HepG2 (cell line): Measurements from ENCODE around the gene BIRC5. TPM values are rescaled to one million over a fixed set of nuclear protein-coding genes. Genes with fewer than 3 reads are reported as not detected.

ENCODE experiments used
- ARHGAP35 ChIP-seq: sonication (generic); formaldehyde crosslinking; IDR thresholded peaks from 2 replicates; pipeline ENCODE4 v1.9.0; 2022; ENCODE audit warnings: mild to moderate bottlenecking, inconsistent platforms, moderate library complexity, missing genetic modification reagents, borderline replicate concordance
- ATF3 ChIP-seq: sonication (generic); formaldehyde crosslinking; IDR thresholded peaks from 2 replicates; pipeline ENCODE4 v1.4.0; 2020; ENCODE audit warnings: missing genetic modification reagents
- CENPX ChIP-seq: sonication (generic); formaldehyde crosslinking; IDR thresholded peaks from 2 replicates; pipeline ENCODE4 v1.9.0; 2021; ENCODE audit warnings: mild to moderate bottlenecking, missing genetic modification reagents, moderate library complexity
- CREB1 ChIP-seq, 2 experiments: fragments of 450-650 bp in 1 of 2; IDR thresholded peaks; 2 replicates each; pipeline ENCODE4 v1.6.1; 2016 to 2017; ENCODE audit warnings: control low read depth in 1 of 2, mild to moderate bottlenecking in 1 of 2, missing compliant biosample characterization in 1 of 2, missing genetic modification characterization in 1 of 2
- ERF ChIP-seq: IDR thresholded peaks from 2 replicates; pipeline ENCODE4 v1.6.1; 2018; ENCODE audit warnings: missing biosample characterization, missing genetic modification reagents
- HDAC2 ChIP-seq: sonication (generic); formaldehyde crosslinking; IDR thresholded peaks from 2 replicates; pipeline ENCODE4 v1.4.0; 2020; ENCODE audit warnings: missing genetic modification reagents
- HHEX ChIP-seq: IDR thresholded peaks from 2 replicates; pipeline ENCODE4 v1.6.1; 2016; ENCODE audit warnings: control low read depth
- HOXA7 ChIP-seq: sonication (generic); formaldehyde crosslinking; IDR thresholded peaks from 2 replicates; pipeline ENCODE4 v1.8.1; 2022; ENCODE audit warnings: mild to moderate bottlenecking, missing genetic modification reagents, moderate library complexity
- MIXL1 ChIP-seq: IDR thresholded peaks from 2 replicates; pipeline ENCODE4 v1.6.1; 2016
- MLLT10 ChIP-seq: sonication (generic); formaldehyde crosslinking; IDR thresholded peaks from 2 replicates; pipeline ENCODE4 v1.4.0; 2020; ENCODE audit warnings: missing genetic modification reagents
- MNT ChIP-seq: fragments of 450-650 bp; IDR thresholded peaks from 2 replicates; pipeline ENCODE4 v1.6.1; 2016
- MTERF4 ChIP-seq: sonication (generic); formaldehyde crosslinking; IDR thresholded peaks from 2 replicates; pipeline ENCODE4 v1.8.0; 2023; ENCODE audit warnings: mild to moderate bottlenecking, missing genetic modification reagents
- NR2C2 ChIP-seq: sonication (generic); formaldehyde crosslinking; IDR thresholded peaks from 2 replicates; pipeline ENCODE4 v1.4.0; 2020; ENCODE audit warnings: missing genetic modification reagents, mild to moderate bottlenecking, moderate library complexity, borderline replicate concordance
- PBX3 ChIP-seq: sonication (generic); formaldehyde crosslinking; IDR thresholded peaks from 2 replicates; pipeline ENCODE4 v1.8.1; 2023; ENCODE audit warnings: missing genetic modification reagents, inconsistent platforms, borderline replicate concordance
- SNAPC2 ChIP-seq: sonication (generic); formaldehyde crosslinking; IDR thresholded peaks from 2 replicates; pipeline ENCODE4 v1.8.1; 2022; ENCODE audit warnings: mild to moderate bottlenecking, missing genetic modification reagents
- TAF15 ChIP-seq: fragments of 200-400 bp; formaldehyde crosslinking; IDR thresholded peaks from one replicate; pipeline ENCODE4 v1.6.1; 2018; ENCODE audit warnings: mild to moderate bottlenecking, low read depth, low read length; ENCODE audit not compliant: poor library complexity, severe bottlenecking
- THYN1 ChIP-seq: sonication (generic); formaldehyde crosslinking; IDR thresholded peaks from 2 replicates; pipeline ENCODE4 v1.8.1; 2023; ENCODE audit warnings: low read depth, mild to moderate bottlenecking, moderate library complexity, missing genetic modification reagents, borderline replicate concordance
- ZNF224 ChIP-seq: sonication (generic); formaldehyde crosslinking; IDR thresholded peaks from 2 replicates; pipeline ENCODE4 v1.5.0; 2020; ENCODE audit warnings: mild to moderate bottlenecking, missing genetic modification reagents
- ZNF232 ChIP-seq: sonication (generic); formaldehyde crosslinking; IDR thresholded peaks from 2 replicates; pipeline ENCODE4 v1.4.0; 2020; ENCODE audit warnings: missing genetic modification reagents, borderline replicate concordance
- ZNF280B ChIP-seq: sonication (generic); formaldehyde crosslinking; IDR thresholded peaks from 2 replicates; pipeline ENCODE4 v1.5.0; 2020; ENCODE audit warnings: missing genetic modification reagents, mild to moderate bottlenecking, borderline replicate concordance
- ZNF331 ChIP-seq: sonication (generic); formaldehyde crosslinking; IDR thresholded peaks from 2 replicates; pipeline ENCODE4 v1.4.0; 2020; ENCODE audit warnings: missing genetic modification reagents
- ZNF710 ChIP-seq: sonication (generic); formaldehyde crosslinking; IDR thresholded peaks from 2 replicates; pipeline ENCODE4 v1.5.0; 2020; ENCODE audit warnings: mild to moderate bottlenecking, missing genetic modification reagents, borderline replicate concordance
- polyA plus RNA-seq, 8 experiments: library from polyadenylated mRNA; depleted of rRNA in 3 of 8; stranded (reverse) in 7 of 8; unstranded in 1 of 8; fragments of >200 nt; fragmentation: Illumina TruSeq in 4 of 8; extraction: Trizol in 4 of 8; gene quantifications; 2 replicates each; pipeline versions ENCODE4 v1.2.1 to v1.2.3, GENCODE V29; 2011 to 2016; ENCODE audit warnings: low read depth in 4 of 8, missing spikeins in 1 of 8, mixed read lengths in 1 of 8; ENCODE audit not compliant: insufficient read depth in 1 of 8
- total RNA-seq, 5 experiments: library from RNA; depleted of rRNA; stranded (reverse); fragments of >200 nt; fragmentation: Illumina TruSeq; extraction: Trizol; gene quantifications; 2 replicates each; pipeline ENCODE4 v1.2.3, GENCODE V29; 2016; ENCODE audit warnings: low read depth in 1 of 5

Gene BIRC5
- total and polyA plus RNA-seq, 2 of the 13 experiments (the other 11 are each of a cell fraction or from before 2014, with no cell fraction given) = 30.3 to 135 TPM

- TF ChIP-seq MNT (no peak), ZNF710 (CRISPR knock-in tag) (no peak; the same call in 1 of the 2 replicates), ARHGAP35 (CRISPR knock-in tag) (no peak), CREB1 (IDR thresholded peaks at IDR 0.05) (no peak), CREB1 (CRISPR knock-in tag; IDR thresholded peaks at IDR 0.05) (no peak), CENPX (CRISPR knock-in tag) (no peak), THYN1 (CRISPR knock-in tag) (no peak), NR2C2 (CRISPR knock-in tag) (no peak), ZNF331 (CRISPR knock-in tag) (no peak; the same call in 1 of the 2 replicates), PBX3 (CRISPR knock-in tag) (no peak), HOXA7 (CRISPR knock-in tag) (no peak), ZNF280B (CRISPR knock-in tag) (peak; percentile 23; the same call in 1 of the 2 replicates), HHEX (CRISPR knock-in tag) (no peak; the same call in 1 of the 2 replicates), TAF15 (no peak), MIXL1 (CRISPR knock-in tag) (no peak), ATF3 (CRISPR knock-in tag) (no peak), HDAC2 (CRISPR knock-in tag) (peak; percentile 50; the same call in 1 of the 2 replicates), ZNF232 (CRISPR knock-in tag) (no peak), MTERF4 (CRISPR knock-in tag) (no peak), ZNF224 (CRISPR knock-in tag) (peak; percentile 53; the same call in 1 of the 2 replicates), SNAPC2 (peak; percentile 65; the same call in 1 of the 2 replicates), ERF (CRISPR knock-in tag) (peak; percentile 89), MLLT10 (CRISPR knock-in tag) (no peak)
Observed at GRCh38 chr17:78263063-78263735, 49.1 kb downstream of the BIRC5 start (continued).
